Measurements from ENCODE around the gene ANKRD40.

ANKRD40 gene

DNA sequence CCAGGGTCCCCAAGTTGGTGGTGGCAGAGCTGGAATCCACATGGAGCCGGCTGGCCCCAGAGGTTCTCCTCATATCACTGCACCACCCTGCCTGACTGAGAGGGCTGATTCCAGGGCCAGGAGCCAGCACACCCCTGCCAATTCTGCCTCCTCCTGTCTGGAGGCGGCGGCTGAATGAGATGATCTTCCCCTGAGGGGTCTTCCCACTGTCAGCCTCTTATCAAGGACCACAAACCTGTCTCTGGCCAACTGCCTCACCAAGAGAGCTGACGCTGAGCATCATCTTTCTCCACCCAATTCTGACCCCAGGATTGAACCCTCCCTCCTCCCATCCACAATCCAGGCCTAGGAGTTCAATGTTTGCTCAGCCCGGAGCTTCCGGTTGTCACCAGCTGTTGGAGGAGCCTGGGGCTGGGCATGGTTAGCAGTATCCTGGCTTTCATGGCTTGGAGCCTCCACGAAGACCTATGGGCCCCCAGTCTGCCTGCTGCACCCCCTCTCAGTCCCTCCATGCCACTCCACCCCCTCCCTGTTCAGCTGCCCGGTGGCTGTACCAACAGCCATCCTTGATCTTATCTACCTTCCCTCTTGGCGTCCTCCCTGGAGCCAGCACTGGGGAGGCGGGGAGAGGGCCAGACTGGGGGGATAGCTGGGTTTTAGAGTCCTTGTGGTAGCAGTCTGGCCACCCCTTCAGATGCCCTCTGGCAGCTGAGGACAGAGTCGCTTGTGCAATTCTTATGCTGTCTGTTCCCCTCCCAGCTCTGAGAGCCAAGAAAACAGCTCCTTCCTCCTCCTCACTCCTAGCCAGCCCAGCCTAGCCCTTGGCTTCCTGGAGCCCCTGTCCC is 47.5 kb downstream of the ANKRD40 start:
- Histone ChIP-seq H3K27me3 (ENCODE audit: control insufficient read depth in 3 of 3, insufficient read depth in 3 of 3, low read depth in 1 of 3, low read length in 3 of 3) (peaks cover 0 to 22% (median 0%) of the 10 kb centered on the region in 3 experiments), H2BK5ac (ENCODE audit: low read length) (no peak overlapping the region), H2BK12ac (ENCODE audit: low read length) (no peak overlapping the region), H2AK5ac (ENCODE audit: low read depth, low read length) (peak overlapping the region; percentile 88), H3K23ac (ENCODE audit: low read depth, low read length, poor library complexity) (peak overlapping the region; percentile 56), H3K9ac (ENCODE audit: low read depth, low read length, poor library complexity) (peak overlapping the region; percentile 25), H2BK120ac (ENCODE audit: low read depth, low read length) (no peak overlapping the region), H3K36me3 (replicated peaks in 1 of 2; ENCODE audit: control insufficient read depth in 2 of 2, insufficient read depth in 2 of 2, low read length in 2 of 2) (no peaks in the 10 kb centered on the region), H3K9me3 (replicated peaks in 1 of 2; ENCODE audit: control insufficient read depth in 2 of 2, insufficient read depth in 1 of 2, low read depth in 1 of 2, low read length in 2 of 2) (no peaks in the 10 kb centered on the region), H4K8ac (ENCODE audit: low read depth, low read length) (no peak overlapping the region), H3K4me3 (ENCODE audit: low read length in 2 of 2) (no peak overlapping the region), H3K4me2 (ENCODE audit: insufficient read depth, low read length, poor library complexity, severe bottlenecking) (no peak overlapping the region), H2AFZ (ENCODE audit: low read length) (no peak overlapping the region), H3K4me1 (ENCODE audit: control insufficient read depth in 2 of 2, insufficient read depth in 1 of 2, low read depth in 1 of 2, low read length in 2 of 2) (peaks cover 3 to 10% of the 10 kb centered on the region in 2 donors), H3K14ac (ENCODE audit: low read length) (no peak overlapping the region), H3K18ac (ENCODE audit: low read length) (peak overlapping the region; percentile 59), H4K91ac (ENCODE audit: low read depth, low read length, poor library complexity) (no peak overlapping the region), H2BK15ac (ENCODE audit: low read length) (peak overlapping the region; percentile 53), H3K4ac (ENCODE audit: low read length) (no peak overlapping the region), H3K27ac (replicated peaks; ENCODE audit: low read length) (no peak overlapping the region), H3K79me1 (ENCODE audit: low read depth, low read length) (no peaks in the 10 kb centered on the region)
- no peak for DNase-seq (ENCODE audit: low spot score)
- WGBS, 2 donors (ENCODE audit: extremely low coverage in 2 of 2, insufficient read length in 2 of 2, insufficient replicate concordance in 1 of 2), result no CpG with 5 or more reads among the region's 11 CpGs

GRCh38 chr17:50659179-50659578 is 48.5 kb downstream of the ANKRD40 start:
- H3K4me3 ChIP-seq (ENCODE audit: low read length in 2 of 2), result no peak overlapping the region
- H3K4me1 ChIP-seq (ENCODE audit: control insufficient read depth in 2 of 2, insufficient read depth in 1 of 2, low read depth in 1 of 2, low read length in 2 of 2), result peaks cover 3 to 10% of the 10 kb centered on the region in 2 donors
- H4K8ac ChIP-seq (ENCODE audit: low read depth, low read length), result no peak overlapping the region
- WGBS, 2 donors (ENCODE audit: extremely low coverage in 2 of 2, insufficient read length in 2 of 2, insufficient replicate concordance in 1 of 2), result no CpG with 5 or more reads among the region's 10 CpGs
- H3K14ac ChIP-seq (ENCODE audit: low read length), result no peak overlapping the region
- H3K79me1 ChIP-seq (ENCODE audit: low read depth, low read length), result no peaks in the 10 kb centered on the region
- peak overlapping the region; percentile 69 for H3K18ac ChIP-seq (ENCODE audit: low read length)
- H2AK5ac ChIP-seq (ENCODE audit: low read depth, low read length), result peak overlapping the region; percentile 57
- H3K9me3 ChIP-seq (replicated peaks in 1 of 2; ENCODE audit: control insufficient read depth in 2 of 2, insufficient read depth in 1 of 2, low read depth in 1 of 2, low read length in 2 of 2), result no peaks in the 10 kb centered on the region
- no peak overlapping the region for H2AFZ ChIP-seq (ENCODE audit: low read length)
- no peak for DNase-seq (ENCODE audit: low spot score)
- H3K36me3 ChIP-seq (replicated peaks in 1 of 2; ENCODE audit: control insufficient read depth in 2 of 2, insufficient read depth in 2 of 2, low read length in 2 of 2), result no peaks in the 10 kb centered on the region
- no peak overlapping the region for H2BK120ac ChIP-seq (ENCODE audit: low read depth, low read length)
- peak overlapping the region; percentile 82 for H2BK5ac ChIP-seq (ENCODE audit: low read length)
- H3K4ac ChIP-seq (ENCODE audit: low read length), result no peak overlapping the region
- peak overlapping the region; percentile 74 for H3K9ac ChIP-seq (ENCODE audit: low read depth, low read length, poor library complexity)
- no peak overlapping the region for H4K91ac ChIP-seq (ENCODE audit: low read depth, low read length, poor library complexity)
- no peak overlapping the region for H3K27ac ChIP-seq (replicated peaks; ENCODE audit: low read length)
- peaks cover 0 to 19% (median 0%) of the 10 kb centered on the region in 3 experiments for H3K27me3 ChIP-seq (ENCODE audit: control insufficient read depth in 3 of 3, insufficient read depth in 3 of 3, low read depth in 1 of 3, low read length in 3 of 3)
- no peak overlapping the region for H3K23ac ChIP-seq (ENCODE audit: low read depth, low read length, poor library complexity)
- H2BK15ac ChIP-seq (ENCODE audit: low read length), result no peak overlapping the region
- H3K4me2 ChIP-seq (ENCODE audit: insufficient read depth, low read length, poor library complexity, severe bottlenecking), result no peak overlapping the region
- no peak overlapping the region for H2BK12ac ChIP-seq (ENCODE audit: low read length)

DNA sequence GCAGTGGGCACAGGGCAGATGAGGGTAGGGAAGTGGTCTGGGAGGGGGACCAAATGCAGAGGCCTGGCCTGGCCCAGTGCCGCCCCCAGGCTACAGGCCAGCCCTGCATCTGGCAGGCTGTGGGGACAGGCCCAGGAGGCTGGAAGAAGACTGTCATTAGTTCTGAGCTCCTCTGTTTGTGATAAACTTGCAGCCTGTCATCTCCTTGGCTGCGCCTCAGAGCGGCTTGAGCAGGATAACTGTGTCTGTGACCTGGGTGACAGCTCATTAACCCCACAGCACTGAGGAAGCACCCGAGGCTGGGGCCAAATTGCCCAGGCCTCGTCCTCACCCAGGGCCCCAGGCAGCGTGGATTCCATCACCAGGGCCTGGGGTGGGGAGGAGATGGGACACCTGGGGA is 49.1 kb downstream of the ANKRD40 start:
- Histone ChIP-seq H3K4me1 (ENCODE audit: control insufficient read depth in 2 of 2, insufficient read depth in 1 of 2, low read depth in 1 of 2, low read length in 2 of 2) (peaks cover 3 to 10% of the 10 kb centered on the region in 2 donors), H3K9ac (ENCODE audit: low read depth, low read length, poor library complexity) (no peak overlapping the region), H3K79me1 (ENCODE audit: low read depth, low read length) (no peaks in the 10 kb centered on the region), H2BK5ac (ENCODE audit: low read length) (peak overlapping the region; percentile 82), H2BK120ac (ENCODE audit: low read depth, low read length) (no peak overlapping the region), H4K8ac (ENCODE audit: low read depth, low read length) (no peak overlapping the region), H2BK12ac (ENCODE audit: low read length) (no peak overlapping the region), H3K36me3 (replicated peaks in 1 of 2; ENCODE audit: control insufficient read depth in 2 of 2, insufficient read depth in 2 of 2, low read length in 2 of 2) (no peaks in the 10 kb centered on the region), H3K27ac (replicated peaks; ENCODE audit: low read length) (no peak overlapping the region), H2AK5ac (ENCODE audit: low read depth, low read length) (peak overlapping the region; percentile 63), H2BK15ac (ENCODE audit: low read length) (no peak overlapping the region), H3K27me3 (ENCODE audit: control insufficient read depth in 3 of 3, insufficient read depth in 3 of 3, low read depth in 1 of 3, low read length in 3 of 3) (peaks cover 0 to 17% (median 0%) of the 10 kb centered on the region in 3 experiments), H3K23ac (ENCODE audit: low read depth, low read length, poor library complexity) (no peak overlapping the region), H3K18ac (ENCODE audit: low read length) (peak overlapping the region; percentile 82), H2AFZ (ENCODE audit: low read length) (no peak overlapping the region), H3K9me3 (replicated peaks in 1 of 2; ENCODE audit: control insufficient read depth in 2 of 2, insufficient read depth in 1 of 2, low read depth in 1 of 2, low read length in 2 of 2) (no peaks in the 10 kb centered on the region), H3K4me3 (ENCODE audit: low read length in 2 of 2) (no peak overlapping the region), H3K14ac (ENCODE audit: low read length) (peak overlapping the region; percentile 95), H3K4me2 (ENCODE audit: insufficient read depth, low read length, poor library complexity, severe bottlenecking) (no peak overlapping the region), H4K91ac (ENCODE audit: low read depth, low read length, poor library complexity) (no peak overlapping the region), H3K4ac (ENCODE audit: low read length) (no peak overlapping the region)
- WGBS, 2 donors (ENCODE audit: extremely low coverage in 2 of 2, insufficient read length in 2 of 2, insufficient replicate concordance in 1 of 2), result no CpG with 5 or more reads among the region's 6 CpGs
- DNase-seq (ENCODE audit: low spot score), result no peak

- Histone ChIP-seq H3K27me3 (ENCODE audit: control insufficient read depth in 3 of 3, insufficient read depth in 3 of 3, low read depth in 1 of 3, low read length in 3 of 3) (peaks cover 0 to 17% (median 0%) of the 10 kb centered on the region in 3 experiments), H3K4ac (ENCODE audit: low read length) (no peak overlapping the region), H3K4me3 (ENCODE audit: low read length in 2 of 2) (no peak overlapping the region), H3K23ac (ENCODE audit: low read depth, low read length, poor library complexity) (no peak overlapping the region), H3K36me3 (replicated peaks in 1 of 2; ENCODE audit: control insufficient read depth in 2 of 2, insufficient read depth in 2 of 2, low read length in 2 of 2) (no peaks in the 10 kb centered on the region), H3K4me2 (ENCODE audit: insufficient read depth, low read length, poor library complexity, severe bottlenecking) (no peak overlapping the region), H3K79me1 (ENCODE audit: low read depth, low read length) (no peaks in the 10 kb centered on the region), H3K14ac (ENCODE audit: low read length) (no peak overlapping the region), H2BK120ac (ENCODE audit: low read depth, low read length) (no peak overlapping the region), H3K27ac (replicated peaks; ENCODE audit: low read length) (no peak overlapping the region), H2BK5ac (ENCODE audit: low read length) (no peak overlapping the region), H2BK15ac (ENCODE audit: low read length) (no peak overlapping the region), H2AFZ (ENCODE audit: low read length) (no peak overlapping the region), H2AK5ac (ENCODE audit: low read depth, low read length) (no peak overlapping the region), H4K8ac (ENCODE audit: low read depth, low read length) (no peak overlapping the region), H2BK12ac (ENCODE audit: low read length) (no peak overlapping the region), H3K18ac (ENCODE audit: low read length) (no peak overlapping the region), H3K4me1 (ENCODE audit: control insufficient read depth in 2 of 2, insufficient read depth in 1 of 2, low read depth in 1 of 2, low read length in 2 of 2) (peaks cover 3 to 9% of the 10 kb centered on the region in 2 donors), H3K9ac (ENCODE audit: low read depth, low read length, poor library complexity) (no peak overlapping the region), H3K9me3 (replicated peaks in 1 of 2; ENCODE audit: control insufficient read depth in 2 of 2, insufficient read depth in 1 of 2, low read depth in 1 of 2, low read length in 2 of 2) (no peaks in the 10 kb centered on the region), H4K91ac (ENCODE audit: low read depth, low read length, poor library complexity) (no peak overlapping the region)
- no peak for DNase-seq (ENCODE audit: low spot score)
- no CpG with 5 or more reads among the region's 7 CpGs for WGBS, 2 donors (ENCODE audit: extremely low coverage in 2 of 2, insufficient read length in 2 of 2, insufficient replicate concordance in 1 of 2)
Measured at GRCh38 chr17:50657627-50658026, 50.1 kb downstream of the ANKRD40 start.

Measured in neuronal stem cell (in vitro differentiated cells).